Breast epithelium (tissue), 4 donors: ENCODE data around the gene RASA3. TPM values are rescaled to one million over a fixed set of nuclear protein-coding genes. Genes with fewer than 3 reads are reported as not detected.
A peak's percentile ranks its signal among the peaks of the same experiment; 100 is the strongest.

Experiments used
- DNase-seq, 2 donors: peaks; one replicate each; pipeline ENCODE4 v3.0.0-alpha.2; 2019; ENCODE audit warnings: low spot score in 2 of 2
- H3K27ac ChIP-seq, 2 donors: fragments of 200-600 bp; sonication (generic) in 1 of 2; one replicate each; pipeline ENCODE4 v1.5.1; 2016 to 2019; ENCODE audit warnings: mild to moderate bottlenecking in 1 of 2
- H3K27me3 ChIP-seq, 2 donors: fragments of 200-600 bp; sonication (generic) in 1 of 2; one replicate each; pipeline versions ENCODE4 v1.5.1 to v1.6.0; 2017 to 2019; ENCODE audit warnings: control low read depth in 1 of 2, mild to moderate bottlenecking in 1 of 2
- H3K36me3 ChIP-seq: fragments of 200-600 bp; one replicate; pipeline ENCODE4 v1.5.1; 2019
- H3K4me1 ChIP-seq, 2 donors: fragments of 200-600 bp; sonication (generic); one replicate each; pipeline ENCODE4 v1.5.1; 2016 to 2019; ENCODE audit warnings: control low read depth in 1 of 2
- H3K4me3 ChIP-seq, 3 donors: fragments of 200-600 bp; sonication (generic); 1 replicate in 2 of 3; 2 replicates in 1 of 3; pipeline ENCODE4 v1.5.1; 2016 to 2019; ENCODE audit warnings: mild to moderate bottlenecking in 3 of 3, moderate library complexity in 2 of 3
- H3K9me3 ChIP-seq, 2 donors: fragments of 200-600 bp; sonication (generic) in 1 of 2; one replicate each; pipeline ENCODE4 v1.5.1; 2016 to 2019; ENCODE audit warnings: control low read depth in 1 of 2
- POLR2A ChIP-seq: fragments of 450-650 bp; IDR thresholded peaks from one replicate; pipeline ENCODE4 v1.6.1; 2016; ENCODE audit warnings: antibody characterized with exemption, mild to moderate bottlenecking, moderate library complexity
- POLR2AphosphoS5 ChIP-seq, 3 donors: sonication (generic); formaldehyde crosslinking; IDR thresholded peaks; one replicate each; pipeline ENCODE4 v1.6.1; 2017; ENCODE audit warnings: antibody characterized with exemption in 3 of 3
- intact Hi-C: fragments of 100-400 bp; cut with DNase I; formaldehyde crosslinking; loops from one replicate; pipeline ENCODE4 v1.15.1; 2023; ENCODE audit warnings: low total_unique reads
- total RNA-seq, 3 donors: library from RNA; depleted of rRNA; stranded (reverse); fragments of >200 nt; gene quantifications; one replicate each; pipeline ENCODE4 v1.1.0, GENCODE V29; 2016
- TF ChIP-seq, protein P1 (sequence below), 3 donors: fragments of 450-650 bp; IDR thresholded peaks; one replicate each; pipeline ENCODE4 v1.5.1; 2016 to 2017; ENCODE audit warnings: antibody characterized with exemption in 3 of 3, mild to moderate bottlenecking in 3 of 3, moderate library complexity in 3 of 3

RASA3 gene
- total RNA-seq, 3 donors from 2014 or later = 14.2 to 54.9 (median 31.5) TPM

DNA sequence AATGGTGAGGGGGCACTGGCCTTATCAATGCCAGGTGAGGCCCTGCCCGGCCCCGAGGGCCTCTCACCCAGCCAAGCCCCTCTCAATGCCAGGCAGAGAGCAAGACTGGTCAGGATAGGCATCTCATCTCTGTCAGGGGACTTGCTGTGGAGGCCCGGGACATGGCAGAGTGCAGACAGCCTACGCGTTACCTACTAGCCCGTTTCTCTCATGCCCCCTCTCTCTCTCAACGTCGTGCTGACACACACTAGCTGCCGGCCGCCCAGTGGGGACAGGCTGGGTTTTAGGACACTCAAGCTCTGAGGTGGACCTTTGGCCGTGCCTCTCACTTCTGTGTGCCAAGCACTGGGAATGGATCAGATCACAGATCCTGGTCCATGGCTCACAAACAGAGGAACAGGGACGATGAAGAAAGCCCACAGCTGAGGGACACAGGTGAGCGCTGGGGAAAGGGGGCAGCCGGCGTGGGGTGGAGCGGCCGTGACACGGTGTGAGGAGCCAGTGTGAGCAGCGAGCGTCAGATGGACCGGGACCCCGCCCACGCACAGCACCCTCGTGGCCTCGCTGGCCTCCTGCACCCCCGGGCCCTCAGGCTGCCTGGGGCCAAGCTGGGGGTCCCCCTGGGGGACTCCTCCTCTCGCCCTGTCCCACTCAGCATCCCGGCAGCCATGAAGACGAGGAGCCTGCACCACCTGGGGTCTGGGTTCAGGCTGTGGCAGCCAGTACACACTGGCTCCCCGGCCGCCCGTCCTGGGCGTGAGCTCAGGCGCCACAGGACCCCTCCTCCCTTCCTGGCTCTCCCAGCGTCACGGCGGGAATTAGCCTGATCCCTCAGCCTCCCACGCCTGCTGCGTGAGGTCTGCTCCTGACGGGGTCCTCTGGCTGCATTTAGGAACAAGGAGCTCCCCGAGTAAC, 81.6 kb downstream of the RASA3 start:
- Histone ChIP-seq H3K27me3 (no peaks in the 10 kb centered on the region), H3K4me1 (no peaks in the 10 kb centered on the region), H3K4me3 (no peak overlapping the region), H3K36me3 (no peaks in the 10 kb centered on the region), H3K9me3 (no peaks in the 10 kb centered on the region), H3K27ac (no peak overlapping the region)
- intact Hi-C loops = no loop called here
- TF ChIP-seq, protein P1, sequence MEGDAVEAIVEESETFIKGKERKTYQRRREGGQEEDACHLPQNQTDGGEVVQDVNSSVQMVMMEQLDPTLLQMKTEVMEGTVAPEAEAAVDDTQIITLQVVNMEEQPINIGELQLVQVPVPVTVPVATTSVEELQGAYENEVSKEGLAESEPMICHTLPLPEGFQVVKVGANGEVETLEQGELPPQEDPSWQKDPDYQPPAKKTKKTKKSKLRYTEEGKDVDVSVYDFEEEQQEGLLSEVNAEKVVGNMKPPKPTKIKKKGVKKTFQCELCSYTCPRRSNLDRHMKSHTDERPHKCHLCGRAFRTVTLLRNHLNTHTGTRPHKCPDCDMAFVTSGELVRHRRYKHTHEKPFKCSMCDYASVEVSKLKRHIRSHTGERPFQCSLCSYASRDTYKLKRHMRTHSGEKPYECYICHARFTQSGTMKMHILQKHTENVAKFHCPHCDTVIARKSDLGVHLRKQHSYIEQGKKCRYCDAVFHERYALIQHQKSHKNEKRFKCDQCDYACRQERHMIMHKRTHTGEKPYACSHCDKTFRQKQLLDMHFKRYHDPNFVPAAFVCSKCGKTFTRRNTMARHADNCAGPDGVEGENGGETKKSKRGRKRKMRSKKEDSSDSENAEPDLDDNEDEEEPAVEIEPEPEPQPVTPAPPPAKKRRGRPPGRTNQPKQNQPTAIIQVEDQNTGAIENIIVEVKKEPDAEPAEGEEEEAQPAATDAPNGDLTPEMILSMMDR (IDR thresholded peaks at IDR 0.05) = no peak
- TF ChIP-seq POLR2AphosphoS5 (IDR thresholded peaks at IDR 0.05) = no peak
- TF ChIP-seq POLR2A = no peak
- DNase-seq = no peak

DNA sequence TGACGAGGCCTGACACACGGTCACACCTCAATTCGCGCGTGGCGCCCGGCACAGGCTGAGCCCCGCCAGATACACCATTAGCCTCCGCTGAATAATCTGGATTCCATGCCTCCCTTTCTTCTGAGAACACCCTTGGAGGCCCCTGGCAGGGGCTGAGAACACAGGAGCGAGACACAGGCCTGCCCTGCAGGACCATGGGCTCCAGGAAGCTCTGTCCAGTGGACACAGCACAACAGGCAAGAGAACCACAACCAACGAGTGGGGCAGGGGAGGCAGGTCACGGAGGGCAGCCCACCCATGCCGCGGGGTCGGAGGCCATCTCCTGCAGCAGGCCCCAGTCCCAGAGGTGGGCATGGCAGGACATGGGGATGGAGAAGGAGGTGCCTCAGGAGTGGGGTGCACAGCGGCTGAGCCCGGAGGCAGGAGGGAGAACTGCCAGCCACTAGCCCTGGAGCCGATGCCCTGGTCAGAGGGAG, 82.8 kb downstream of the RASA3 start:
- H3K9me3 ChIP-seq = no peaks in the 10 kb centered on the region
- no peaks in the 10 kb centered on the region for H3K36me3 ChIP-seq
- TF ChIP-seq, protein P1 (IDR thresholded peaks at IDR 0.05) = no peak
- no peak for TF ChIP-seq POLR2AphosphoS5 (IDR thresholded peaks at IDR 0.05)
- TF ChIP-seq POLR2A = no peak
- no peaks in the 10 kb centered on the region for H3K4me1 ChIP-seq
- H3K27me3 ChIP-seq = no peaks in the 10 kb centered on the region
- DNase-seq = no peak
- H3K27ac ChIP-seq = no peak overlapping the region
- intact Hi-C loops = no loop called here
- no peak overlapping the region for H3K4me3 ChIP-seq

DNA sequence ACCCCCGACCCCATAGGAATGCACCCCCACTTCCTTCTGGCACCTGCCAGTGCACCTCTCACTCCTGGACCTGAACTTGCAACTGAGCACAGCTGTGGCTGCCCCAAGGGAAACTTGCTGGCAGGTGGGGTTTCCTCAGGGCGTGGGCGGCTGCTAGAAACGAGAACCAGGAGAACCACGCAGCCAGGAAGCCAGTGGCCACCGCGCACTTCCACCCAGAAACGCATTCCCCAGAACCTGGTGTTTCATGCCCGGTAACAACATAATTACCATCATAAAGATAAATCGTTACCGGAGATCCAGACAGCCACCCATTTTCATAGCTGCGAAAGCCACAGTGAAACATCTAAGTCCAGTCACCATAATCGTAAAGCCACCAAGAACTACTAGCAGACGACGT, 83.4 kb downstream of the RASA3 start:
- Histone ChIP-seq H3K4me1 (no peaks in the 10 kb centered on the region), H3K27ac (peak overlapping the region in 1 of 2 donors; percentile 32), H3K9me3 (no peaks in the 10 kb centered on the region), H3K36me3 (no peaks in the 10 kb centered on the region), H3K27me3 (no peaks in the 10 kb centered on the region), H3K4me3 (no peak overlapping the region)
- no peak for DNase-seq
- intact Hi-C loops = no loop called here
- no peak for TF ChIP-seq POLR2AphosphoS5 (IDR thresholded peaks at IDR 0.05)
- no peak for TF ChIP-seq POLR2A
- TF ChIP-seq, protein P1 (IDR thresholded peaks at IDR 0.05) = no peak

DNA sequence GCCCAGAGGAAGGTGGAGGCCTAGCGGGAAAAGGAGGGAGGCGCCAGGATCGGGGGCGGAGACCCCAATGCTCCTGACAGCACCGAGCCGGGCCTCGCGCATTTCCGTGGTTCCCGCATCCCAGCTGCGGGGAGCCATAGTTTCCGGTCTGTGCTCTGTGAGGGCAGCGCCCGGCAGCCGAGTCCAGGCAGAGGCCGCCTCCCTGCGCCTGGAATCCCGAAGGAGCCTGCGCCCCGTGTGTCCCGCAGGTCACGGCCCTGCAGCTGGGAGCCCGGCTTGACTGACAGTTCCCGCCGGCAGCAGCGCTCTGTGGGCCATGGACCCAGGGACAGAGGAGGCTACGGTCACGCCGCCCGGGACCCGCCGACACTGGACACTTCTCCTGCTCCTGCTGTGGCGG, 84.0 kb downstream of the RASA3 start:
- no peaks in the 10 kb centered on the region for H3K4me1 ChIP-seq
- intact Hi-C loops = no loop called here
- peak overlapping the region in 1 of 2 donors; percentile 32 for H3K27ac ChIP-seq
- DNase-seq = no peak
- H3K9me3 ChIP-seq = no peaks in the 10 kb centered on the region
- no peaks in the 10 kb centered on the region for H3K36me3 ChIP-seq
- no peak for TF ChIP-seq POLR2AphosphoS5 (IDR thresholded peaks at IDR 0.05)
- TF ChIP-seq POLR2A = no peak
- TF ChIP-seq, protein P1 (IDR thresholded peaks at IDR 0.05) = no peak
- H3K4me3 ChIP-seq = no peak overlapping the region
- H3K27me3 ChIP-seq = no peaks in the 10 kb centered on the region

DNA sequence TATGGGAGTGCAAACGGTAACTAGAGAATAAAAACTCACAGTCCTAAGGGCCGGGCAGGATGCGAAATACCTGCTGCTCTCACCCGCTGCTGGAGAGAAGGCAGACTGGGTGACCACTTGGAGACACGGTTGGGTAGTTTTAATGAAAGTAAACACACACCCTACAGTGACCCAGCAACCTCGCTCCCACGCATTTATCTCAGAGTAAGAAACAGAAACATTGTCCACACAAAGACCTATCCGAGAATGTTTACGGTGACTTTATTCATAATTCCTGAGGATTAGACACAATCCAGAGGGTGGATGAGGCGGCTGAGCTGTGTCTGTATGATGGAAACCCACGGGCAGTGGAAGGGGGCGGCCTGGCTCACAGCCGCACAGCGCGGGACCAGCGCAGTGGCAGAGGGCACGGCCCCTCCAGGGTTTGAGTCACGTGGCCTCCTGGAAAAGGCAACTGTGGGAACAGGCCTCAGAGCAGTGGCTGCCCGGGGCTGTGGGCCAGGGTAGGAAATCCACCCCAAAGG, 85.0 kb downstream of the RASA3 start:
- DNase-seq = no peak
- H3K9me3 ChIP-seq = no peaks in the 10 kb centered on the region
- intact Hi-C loops = no loop called here
- no peaks in the 10 kb centered on the region for H3K36me3 ChIP-seq
- H3K4me3 ChIP-seq = peak overlapping the region in 1 of 3 donors; percentile 15
- peak overlapping the region; percentile 21 to 81 for H3K27ac ChIP-seq
- no peaks in the 10 kb centered on the region for H3K27me3 ChIP-seq
- TF ChIP-seq POLR2A = no peak
- TF ChIP-seq POLR2AphosphoS5 (IDR thresholded peaks at IDR 0.05) = no peak
- TF ChIP-seq, protein P1 (IDR thresholded peaks at IDR 0.05) = no peak
- no peaks in the 10 kb centered on the region for H3K4me1 ChIP-seq
